Measurements from ENCODE around the gene TPM3. TPM values are rescaled to one million over a fixed set of nuclear protein-coding genes. Genes with fewer than 3 reads are reported as not detected.
A peak's percentile ranks its signal among the peaks of the same experiment; 100 is the strongest.

TPM3 gene
- total and polyA plus RNA-seq, 7 donors: 68.1 to 456 (median 175) TPM

DNA sequence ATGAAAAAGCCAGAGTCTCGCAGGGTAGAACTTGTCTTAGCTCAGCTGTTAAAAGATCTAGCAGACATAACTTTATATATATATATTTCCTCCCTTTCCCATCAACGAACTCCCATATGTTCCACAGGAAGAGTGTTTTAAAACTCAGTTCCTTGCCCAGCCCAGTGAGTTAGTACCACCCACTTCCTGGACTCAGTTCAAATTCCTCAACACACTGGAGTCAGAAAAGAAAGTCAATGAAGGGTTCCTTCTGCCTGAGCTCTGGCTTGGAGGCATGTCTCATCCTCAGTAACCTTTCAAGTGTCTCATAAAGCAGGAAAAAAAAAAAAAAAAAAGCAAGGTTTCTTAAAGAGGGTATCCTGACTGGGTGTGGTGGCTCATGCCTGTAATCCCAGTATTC lies 15.6 kb downstream of the TPM3 start:
- DNase-seq: no peak
- WGBS, 2 donors: 19 to 20% methylated on average over 2 of the region's 2 CpGs
- Histone ChIP-seq H3K27me3 (no peaks in the 10 kb centered on the region), H3K4me1 (peaks cover 0 to 60% (median 53%) of the 10 kb centered on the region in 4 donors), H3K9me3 (no peaks in the 10 kb centered on the region), H3K27ac (peak overlapping the region in 3 of 4 donors; percentile 39 to 59 (median 44)), H3K36me3 (peaks cover 18 to 44% (median 23%) of the 10 kb centered on the region in 4 donors), H3K4me3 (no peak overlapping the region)
- no peak for TF ChIP-seq POLR2AphosphoS5 (IDR thresholded peaks at IDR 0.05)
- TF ChIP-seq EP300 (IDR thresholded peaks at IDR 0.05): no peak
- no peak for TF ChIP-seq POLR2A (IDR thresholded peaks at IDR 0.05)
- TF ChIP-seq, protein P1, sequence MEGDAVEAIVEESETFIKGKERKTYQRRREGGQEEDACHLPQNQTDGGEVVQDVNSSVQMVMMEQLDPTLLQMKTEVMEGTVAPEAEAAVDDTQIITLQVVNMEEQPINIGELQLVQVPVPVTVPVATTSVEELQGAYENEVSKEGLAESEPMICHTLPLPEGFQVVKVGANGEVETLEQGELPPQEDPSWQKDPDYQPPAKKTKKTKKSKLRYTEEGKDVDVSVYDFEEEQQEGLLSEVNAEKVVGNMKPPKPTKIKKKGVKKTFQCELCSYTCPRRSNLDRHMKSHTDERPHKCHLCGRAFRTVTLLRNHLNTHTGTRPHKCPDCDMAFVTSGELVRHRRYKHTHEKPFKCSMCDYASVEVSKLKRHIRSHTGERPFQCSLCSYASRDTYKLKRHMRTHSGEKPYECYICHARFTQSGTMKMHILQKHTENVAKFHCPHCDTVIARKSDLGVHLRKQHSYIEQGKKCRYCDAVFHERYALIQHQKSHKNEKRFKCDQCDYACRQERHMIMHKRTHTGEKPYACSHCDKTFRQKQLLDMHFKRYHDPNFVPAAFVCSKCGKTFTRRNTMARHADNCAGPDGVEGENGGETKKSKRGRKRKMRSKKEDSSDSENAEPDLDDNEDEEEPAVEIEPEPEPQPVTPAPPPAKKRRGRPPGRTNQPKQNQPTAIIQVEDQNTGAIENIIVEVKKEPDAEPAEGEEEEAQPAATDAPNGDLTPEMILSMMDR (IDR thresholded peaks at IDR 0.05): no peak
- intact Hi-C loops (cut with DNase I): no loop called here

DNA sequence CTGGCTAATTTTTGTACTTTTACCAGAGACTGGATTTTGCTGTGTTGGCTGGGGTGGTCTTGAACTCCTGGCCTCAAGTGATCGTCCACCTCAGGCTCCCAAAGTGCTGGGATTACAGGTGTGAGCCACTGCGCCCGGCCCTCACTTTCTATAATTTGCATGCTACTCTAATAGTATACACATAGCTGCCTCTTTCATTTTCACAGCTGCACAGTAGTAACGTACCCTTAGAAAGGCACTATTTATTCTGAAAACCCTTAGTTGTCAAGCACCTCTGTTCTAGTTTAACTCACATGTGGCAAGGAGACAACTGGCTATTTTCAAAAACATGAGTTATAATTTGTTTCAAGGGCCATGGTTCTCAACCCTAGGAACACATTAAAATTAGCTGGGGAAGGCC lies 17.2 kb downstream of the TPM3 start:
- TF ChIP-seq EP300 (IDR thresholded peaks at IDR 0.05) (no peak), POLR2A (IDR thresholded peaks at IDR 0.05) (no peak), POLR2AphosphoS5 (IDR thresholded peaks at IDR 0.05) (no peak)
- TF ChIP-seq, protein P1 (IDR thresholded peaks at IDR 0.05): no peak
- peaks cover 33 to 61% (median 39%) of the 10 kb centered on the region in 4 donors for H3K36me3 ChIP-seq

DNA sequence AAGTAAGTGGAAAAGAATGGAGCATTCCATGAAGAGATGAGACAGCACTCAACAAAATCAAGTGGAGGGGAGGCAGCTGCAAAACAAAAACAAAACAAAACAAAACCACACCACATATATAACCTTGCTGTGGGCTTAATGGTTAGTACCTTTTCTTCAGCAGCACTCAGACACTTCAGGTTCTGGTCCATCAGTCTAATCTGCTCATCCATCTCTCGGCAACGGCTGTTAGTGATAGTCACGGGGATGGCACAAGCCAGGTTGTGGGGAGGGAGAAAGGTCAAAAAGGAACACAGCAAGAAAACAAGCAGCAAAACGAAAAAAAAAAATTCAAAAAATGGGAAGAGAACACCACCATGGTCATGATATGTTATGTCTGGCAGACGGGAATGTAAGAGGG lies 20.0 kb downstream of the TPM3 start:
- no peak for DNase-seq
- no peak overlapping the region for H3K4me3 ChIP-seq
- TF ChIP-seq, protein P1 (IDR thresholded peaks at IDR 0.05): no peak
- no peaks in the 10 kb centered on the region for H3K27me3 ChIP-seq
- H3K9me3 ChIP-seq: no peaks in the 10 kb centered on the region
- H3K36me3 ChIP-seq: peaks cover 43 to 88% (median 61%) of the 10 kb centered on the region in 4 donors
- 95 to 96% methylated on average over 5 of the region's 5 CpGs for WGBS, 2 donors
- H3K4me1 ChIP-seq: peaks cover 0 to 17% (median 12%) of the 10 kb centered on the region in 4 donors
- intact Hi-C loops (cut with DNase I): no loop called here
- no peak overlapping the region for H3K27ac ChIP-seq

More for the DNA sequence above, 17.2 kb downstream of the TPM3 start:
- no peak overlapping the region for H3K4me3 ChIP-seq
- DNase-seq: no peak
- H3K9me3 ChIP-seq: no peaks in the 10 kb centered on the region
- intact Hi-C loops (cut with DNase I): no loop called here
- H3K27me3 ChIP-seq: no peaks in the 10 kb centered on the region
- H3K4me1 ChIP-seq: peaks cover 0 to 43% (median 36%) of the 10 kb centered on the region in 4 donors
- no peak overlapping the region for H3K27ac ChIP-seq
- 86 to 94% methylated on average over 4 of the region's 4 CpGs for WGBS, 2 donors

DNA sequence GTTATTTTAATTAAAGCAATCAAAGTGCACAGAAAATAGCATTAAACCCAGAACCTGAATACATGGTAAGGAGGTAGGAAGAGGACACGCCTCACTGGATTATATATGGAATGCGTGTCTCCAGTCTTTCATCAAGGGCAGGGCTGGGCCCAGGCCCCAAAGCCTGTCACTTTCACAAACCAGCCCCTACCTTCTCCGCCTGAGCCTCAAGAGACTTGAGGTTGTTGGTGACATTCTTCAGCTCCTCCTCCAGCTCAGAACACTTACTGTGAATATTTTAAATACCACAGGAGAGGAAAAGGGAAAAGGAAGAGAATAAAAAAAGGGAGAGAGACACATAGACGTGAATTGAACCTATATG lies 20.7 kb downstream of the TPM3 start:
- H3K4me3 ChIP-seq: no peak overlapping the region
- no peaks in the 10 kb centered on the region for H3K9me3 ChIP-seq
- no peak overlapping the region for H3K27ac ChIP-seq
- DNase-seq: no peak
- peaks cover 0 to 10% (median 6%) of the 10 kb centered on the region in 4 donors for H3K4me1 ChIP-seq
- 92 to 93% methylated on average over 4 of the region's 4 CpGs for WGBS, 2 donors
- H3K36me3 ChIP-seq: peaks cover 43 to 95% (median 68%) of the 10 kb centered on the region in 4 donors
- TF ChIP-seq POLR2A (IDR thresholded peaks at IDR 0.05) (no peak), POLR2AphosphoS5 (IDR thresholded peaks at IDR 0.05) (no peak), EP300 (IDR thresholded peaks at IDR 0.05) (no peak)
- TF ChIP-seq, protein P1 (IDR thresholded peaks at IDR 0.05): no peak
- no peaks in the 10 kb centered on the region for H3K27me3 ChIP-seq
- intact Hi-C loops (cut with DNase I): no loop called here

DNA sequence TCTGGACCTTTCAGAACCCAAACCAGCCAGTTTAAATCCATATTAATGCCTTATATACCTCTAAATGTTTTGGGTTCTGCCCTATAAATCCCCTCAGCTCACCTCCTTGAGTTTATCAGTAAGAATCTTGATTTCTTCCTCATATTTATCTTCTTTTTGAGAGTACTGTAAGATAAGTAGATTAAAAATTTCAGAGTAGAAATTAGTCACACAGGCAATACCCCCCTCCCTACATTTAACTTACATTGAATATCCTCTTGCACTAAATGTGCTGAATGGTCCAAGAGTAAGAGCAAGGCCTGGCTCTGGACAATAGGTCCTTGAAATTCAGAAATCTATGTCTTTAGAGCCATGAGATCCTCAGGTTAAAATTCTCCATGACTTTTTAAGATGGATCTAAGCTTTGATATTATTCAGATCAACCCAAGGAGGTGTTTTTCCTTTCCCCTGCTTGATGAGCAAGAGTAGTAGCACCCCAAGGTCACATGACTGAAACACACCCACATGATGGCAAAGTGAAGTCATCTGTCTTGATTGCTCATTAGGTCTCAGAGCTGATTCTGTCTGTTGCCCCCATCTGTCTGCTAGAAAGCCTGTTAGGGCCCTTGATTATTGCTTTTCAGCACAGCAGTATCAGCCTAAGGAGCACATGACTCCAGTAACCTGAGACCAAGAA lies 21.2 kb downstream of the TPM3 start:
- TF ChIP-seq, protein P1 (IDR thresholded peaks at IDR 0.05): no peak
- TF ChIP-seq POLR2A (IDR thresholded peaks at IDR 0.05): no peak
- no peak for TF ChIP-seq EP300 (IDR thresholded peaks at IDR 0.05)
- no peak for TF ChIP-seq POLR2AphosphoS5 (IDR thresholded peaks at IDR 0.05)
- H3K9me3 ChIP-seq: no peaks in the 10 kb centered on the region
- peaks cover 46 to 98% (median 71%) of the 10 kb centered on the region in 4 donors for H3K36me3 ChIP-seq
- H3K4me3 ChIP-seq: no peak overlapping the region
- peaks cover 0 to 5% (median under 1%) of the 10 kb centered on the region in 4 donors for H3K4me1 ChIP-seq
- intact Hi-C loops (cut with DNase I): no loop called here
- H3K27ac ChIP-seq: no peak overlapping the region
- H3K27me3 ChIP-seq: no peaks in the 10 kb centered on the region
- DNase-seq: no peak

Measured in sigmoid colon (tissue), 7 donors.